ENCODE results near the gene CTSK.

- TF ChIP-seq POLR2A (IDR thresholded peaks at IDR 0.05; ENCODE audit: borderline replicate concordance, extremely low read depth, insufficient read depth, insufficient read length) (no peak), YY1 (IDR thresholded peaks at IDR 0.05; ENCODE audit: extremely low read depth, insufficient replicate concordance, low read depth, low read length) (no peak), POLR2AphosphoS5 (IDR thresholded peaks at IDR 0.05; ENCODE audit: low read depth, low read length) (no peak), CTCF (IDR thresholded peaks at IDR 0.05 in 2 of 3, conservative IDR thresholded peaks at IDR 0.05 in 1 of 3; ENCODE audit: borderline replicate concordance in 1 of 3, insufficient read depth in 1 of 3, low read depth in 2 of 3, low read length in 2 of 3) (no peak), ZNF274 (IDR thresholded peaks at IDR 0.05; ENCODE audit: low read depth, low read length) (no peak), CEBPB (IDR thresholded peaks at IDR 0.05; ENCODE audit: low read depth) (no peak), RAD21 (IDR thresholded peaks at IDR 0.05; ENCODE audit: low read depth) (no peak), EZH2phosphoT487 (IDR thresholded peaks at IDR 0.05; ENCODE audit: borderline replicate concordance) (no peak)
Observed at GRCh38 chr1:150798525-150798924, 9.5 kb downstream of the CTSK start.
